Erythroblast (primary cell): Measurements from ENCODE around the gene FILIP1L.
A peak's percentile ranks its signal among the peaks of the same experiment; 100 is the strongest.
"Not testable (repeated sequence)": the region's sequence is repeated elsewhere in the genome, so short reads cannot be mapped to it uniquely, and the experiment has no call there.

ENCODE experiments used
- DNase-seq, 2 experiments: peaks; one replicate each; lab custom pipeline; 2025; lab: John Stamatoyannopoulos, UW
- GATA1 ChIP-seq: IDR thresholded peaks from 2 replicates; pipeline ENCODE4 v1.6.1; 2011; ENCODE audit warnings: low read depth, mild to moderate bottlenecking, control low read depth, low read length, moderate library complexity
- POLR2A ChIP-seq: IDR thresholded peaks from 2 replicates; pipeline ENCODE4 v1.6.1; 2011; ENCODE audit warnings: mild to moderate bottlenecking, low read length

Gene FILIP1L

GRCh38 chr3:100069472-100069871 lies 44.8 kb downstream of the FILIP1L start:
- no peak for DNase-seq
- TF ChIP-seq POLR2A = no peak
- no peak for TF ChIP-seq GATA1

DNA sequence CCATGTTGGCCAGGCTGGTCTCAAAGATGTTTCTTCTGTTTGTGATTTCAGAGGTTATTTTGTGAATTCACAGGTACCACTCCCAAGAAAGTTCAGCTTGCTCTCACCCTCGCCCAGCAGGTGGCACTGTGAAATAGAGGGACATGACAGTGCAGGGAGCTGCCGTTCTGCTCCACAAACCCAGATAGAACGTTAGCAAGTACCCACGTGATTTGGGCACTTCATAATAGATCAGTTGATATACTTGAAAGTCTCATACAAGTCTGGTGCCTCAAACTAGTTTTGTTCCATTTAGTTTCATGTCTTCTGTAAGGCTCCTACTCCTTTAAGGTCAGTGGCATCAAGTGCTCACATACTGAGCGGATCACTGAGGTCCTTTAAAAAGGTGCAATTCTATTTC lies 45.5 kb downstream of the FILIP1L start:
- DNase-seq = peak; percentile 85 to 88

DNA sequence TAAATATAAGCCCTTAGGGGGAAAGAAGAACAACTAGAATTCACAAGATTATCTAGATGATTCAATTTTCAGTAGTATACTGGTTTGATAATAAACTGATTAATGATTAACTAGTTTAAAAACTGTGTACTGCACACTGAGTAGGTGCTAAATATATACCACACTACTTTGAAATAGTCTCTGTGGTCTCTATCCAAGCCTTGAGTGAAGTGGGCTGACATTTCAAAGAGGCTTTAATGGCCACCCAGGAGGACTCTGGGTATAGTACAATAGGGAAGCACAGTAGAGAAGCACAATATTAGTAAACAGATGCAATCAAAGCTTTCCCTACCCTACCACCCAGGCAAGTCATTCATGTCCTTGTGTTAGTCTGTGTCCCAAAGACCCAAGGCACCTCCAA lies 46.7 kb downstream of the FILIP1L start:
- no peak for TF ChIP-seq GATA1
- no peak for TF ChIP-seq POLR2A
- DNase-seq = no peak

More for the DNA sequence above, 45.5 kb downstream of the FILIP1L start:
- no peak for TF ChIP-seq GATA1
- no peak for TF ChIP-seq POLR2A

- no peak for DNase-seq
- TF ChIP-seq GATA1 (no peak), POLR2A (no peak)
These were observed 50.3 kb downstream of the FILIP1L start for GRCh38 chr3:100063929-100064461.

DNA sequence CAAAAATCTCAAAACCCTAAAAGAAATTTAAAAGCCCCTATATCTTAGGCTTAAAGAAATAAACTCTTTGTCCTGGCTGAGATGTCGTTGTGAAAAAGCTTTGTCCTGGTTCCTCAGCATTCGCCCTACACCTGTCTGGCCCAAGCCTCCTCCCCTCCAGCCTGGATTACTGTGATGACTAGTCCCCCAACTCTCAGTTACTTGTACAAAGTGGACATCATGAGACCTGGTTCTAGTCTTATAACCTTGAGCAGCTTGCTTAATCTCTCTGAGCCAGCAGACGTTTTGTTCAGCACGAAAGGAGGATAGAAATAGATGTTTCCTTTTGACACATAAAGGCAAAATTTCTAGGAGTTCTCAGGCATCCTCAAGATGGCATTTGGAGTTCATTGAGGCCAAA lies 51.6 kb downstream of the FILIP1L start:
- no peak for DNase-seq
- TF ChIP-seq GATA1 (no peak), POLR2A (no peak)

DNA sequence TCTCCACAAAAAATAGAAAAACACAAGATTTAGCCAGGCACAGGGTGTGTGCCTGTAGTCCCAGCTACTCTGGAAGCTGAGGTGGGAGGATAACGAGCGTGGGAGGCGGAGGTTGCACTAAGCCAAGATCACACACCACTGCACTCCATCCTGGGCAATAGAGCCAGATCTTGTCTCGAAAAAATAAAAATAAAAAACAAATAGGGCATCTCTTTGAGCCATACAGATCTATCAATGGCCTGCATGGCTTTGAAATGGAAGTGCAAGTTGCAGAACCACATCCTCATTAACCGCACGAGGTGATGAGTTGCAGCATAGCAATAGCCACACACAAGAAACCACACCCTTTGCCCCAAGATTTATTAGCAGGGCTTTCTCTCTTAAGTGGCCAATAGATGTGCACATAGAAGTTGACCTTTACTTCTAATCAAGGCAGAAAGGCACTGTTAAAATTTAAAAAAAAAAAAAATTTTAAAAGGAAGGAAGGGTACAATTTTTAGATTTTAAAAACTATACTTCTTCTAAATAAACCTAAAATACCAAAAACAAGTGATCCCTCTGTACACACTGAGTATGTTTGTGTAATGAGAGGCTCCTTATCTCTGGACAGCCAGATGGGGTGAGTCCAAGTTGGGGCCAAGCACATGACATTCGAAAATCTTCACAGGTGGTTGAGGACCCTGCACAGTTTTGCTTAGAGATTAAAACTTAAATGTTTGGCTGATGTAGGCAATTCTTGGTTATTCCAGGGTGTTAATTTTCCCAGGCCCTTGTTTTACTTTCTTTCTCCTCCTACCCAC lies 53.4 kb downstream of the FILIP1L start:
- TF ChIP-seq POLR2A = no peak
- TF ChIP-seq GATA1 = no peak
- DNase-seq = peak; percentile 85 to 90

- TF ChIP-seq POLR2A (no peak), GATA1 (no peak)
- DNase-seq = no peak
These were observed 54.8 kb downstream of the FILIP1L start for GRCh38 chr3:100059472-100059871.

GRCh38 chr3:100057716-100058575 lies 56.4 kb downstream of the FILIP1L start:
- TF ChIP-seq GATA1 (no peak), POLR2A (no peak)
- no peak for DNase-seq

GRCh38 chr3:100053951-100054620 lies 60.2 kb downstream of the FILIP1L start:
- TF ChIP-seq GATA1 (no peak), POLR2A (no peak)
- no peak for DNase-seq

DNA sequence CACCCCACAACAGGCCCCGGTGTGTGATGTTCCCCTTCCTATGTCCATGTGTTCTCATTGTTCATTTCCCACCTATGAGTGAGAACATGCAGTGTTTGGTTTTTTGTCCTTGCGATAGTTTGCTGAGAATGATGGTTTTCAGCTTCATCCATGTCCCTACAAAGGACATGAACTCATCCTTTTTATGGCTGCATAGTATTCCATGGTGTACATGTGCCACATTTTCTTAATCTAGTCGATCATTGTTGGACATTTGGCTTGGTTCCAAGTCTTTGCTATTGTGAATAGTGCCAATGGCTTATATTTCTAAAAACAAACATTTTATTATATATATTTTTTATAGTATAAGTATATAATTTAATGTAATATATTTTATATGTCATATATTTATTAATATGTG lies 62.8 kb downstream of the FILIP1L start:
- not testable (repeated sequence) for DNase-seq

DNA sequence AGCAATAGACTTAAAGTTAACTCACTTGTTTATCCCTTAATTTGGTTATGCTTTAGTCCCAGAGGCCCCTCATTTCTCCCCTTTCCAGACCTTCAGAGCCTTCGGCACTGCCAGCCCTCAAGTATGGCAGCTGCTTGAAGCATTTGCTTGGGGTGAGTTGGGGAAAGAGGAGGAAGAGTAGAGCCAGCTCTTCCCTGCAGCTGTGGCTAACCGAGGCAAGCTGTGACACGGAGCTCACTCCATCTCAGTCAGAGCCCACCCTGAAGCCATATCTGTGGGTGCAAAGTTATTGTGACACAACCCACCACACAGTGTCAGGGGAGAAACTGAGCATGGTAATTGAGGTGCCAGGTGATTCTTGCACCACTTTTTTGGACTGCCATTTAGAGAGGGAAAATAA lies 66.1 kb downstream of the FILIP1L start:
- no peak for DNase-seq
- TF ChIP-seq GATA1 = no peak
- TF ChIP-seq POLR2A = no peak

DNA sequence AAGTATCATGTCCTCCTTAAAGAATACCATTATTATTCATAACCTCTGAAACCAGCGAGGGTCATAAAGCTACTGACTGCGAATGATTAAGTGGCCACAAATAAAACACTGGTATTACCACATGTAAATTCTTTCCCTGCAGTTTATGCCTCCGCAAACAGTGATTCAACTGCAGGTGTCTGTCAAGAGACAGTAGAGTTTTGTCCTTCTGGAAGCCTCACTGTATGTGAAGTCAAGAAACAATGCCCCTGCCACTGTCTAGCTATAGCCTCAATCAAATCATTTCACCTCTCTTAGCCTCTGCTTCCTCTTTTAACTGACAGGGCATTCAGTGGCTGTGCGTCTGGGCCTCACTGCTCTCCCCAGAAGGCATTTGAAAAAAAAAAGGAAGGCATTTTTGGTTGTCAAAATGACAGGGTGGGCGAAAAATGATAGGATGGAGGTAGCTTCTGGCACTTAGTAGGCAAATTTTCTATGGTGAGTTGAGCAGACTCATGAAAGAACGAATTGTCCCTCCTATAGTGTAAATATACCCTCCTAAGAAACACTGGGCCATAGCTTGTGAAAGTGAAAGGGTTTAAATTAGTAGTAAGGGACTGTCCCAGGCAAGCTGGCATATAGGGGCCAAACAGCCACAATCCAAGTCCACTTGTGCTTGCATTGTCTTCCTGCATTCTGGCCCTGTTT lies 66.7 kb downstream of the FILIP1L start:
- no peak for DNase-seq
- TF ChIP-seq GATA1 (no peak), POLR2A (no peak)

GRCh38 chr3:100046986-100047385 lies 67.3 kb downstream of the FILIP1L start:
- TF ChIP-seq GATA1 = no peak
- no peak for TF ChIP-seq POLR2A
- no peak for DNase-seq
